PC-9 (cell line): ENCODE measurements around the gene STX2. TPM values are rescaled to one million over a fixed set of nuclear protein-coding genes. Genes with fewer than 3 reads are reported as not detected.

Experiments
- BruUV-seq: library from RNA; stranded (reverse); fragments of 400-500 nt; replicated peaks from 2 replicates; lab custom pipeline; 2021; lab: Mats Ljungman, UMichigan
- CTCF ChIA-PET: fragments of 300-600 bp; sonication (Branson Sonifier 250); formaldehyde crosslinking; loops from one replicate; lab custom pipeline; 2022; ENCODE audit warnings: antibody characterized with exemption; lab: Charles Lee
- POLR2A ChIA-PET: fragments of 300-600 bp; sonication (Branson Sonifier 250); formaldehyde crosslinking; loops from one replicate; lab custom pipeline; 2022; ENCODE audit warnings: antibody characterized with exemption; ENCODE audit not compliant: unreplicated experiment; lab: Charles Lee
- DNase-seq, 2 experiments: peaks; one replicate each; pipeline versions ENCODE4 v3.0.0 to v3.0.0-alpha.2; 2015 to 2022; ENCODE audit warnings: mixed read lengths in 1 of 2
- H2AFZ ChIP-seq: fragments of 200-600 bp; sonication (generic); 2 replicates; pipeline ENCODE4 v1.8.1; 2017; ENCODE audit warnings: antibody characterized with exemption
- H3F3A ChIP-seq: fragments of 200-600 bp; sonication (generic); 2 replicates; pipeline ENCODE4 v1.8.1; 2017; ENCODE audit warnings: antibody characterized with exemption, mild to moderate bottlenecking, low read depth; ENCODE audit not compliant: insufficient read depth
- H3K27ac ChIP-seq: fragments of 200-600 bp; sonication (generic); 2 replicates; pipeline ENCODE4 v1.6.1; 2016; ENCODE audit warnings: mixed run types
- H3K27me3 ChIP-seq: fragments of 200-600 bp; sonication (generic); 2 replicates; pipeline ENCODE4 v1.6.1; 2016; ENCODE audit warnings: low read depth, mixed run types; ENCODE audit not compliant: insufficient read depth
- H3K36me3 ChIP-seq: fragments of 200-600 bp; sonication (generic); 2 replicates; pipeline ENCODE4 v1.6.1; 2016; ENCODE audit warnings: low read depth, mixed run types
- H3K4me1 ChIP-seq: fragments of 200-600 bp; sonication (generic); replicated peaks from 2 replicates; pipeline ENCODE4 v1.6.1; 2016; ENCODE audit warnings: mixed run types; ENCODE audit not compliant: insufficient read depth
- H3K4me2 ChIP-seq: fragments of 200-600 bp; sonication (generic); 2 replicates; pipeline ENCODE4 v1.6.1; 2017; ENCODE audit warnings: mixed run types
- H3K4me3 ChIP-seq: fragments of 200-600 bp; sonication (generic); 2 replicates; pipeline ENCODE4 v1.6.1; 2016; ENCODE audit warnings: mixed run types
- H3K79me2 ChIP-seq: fragments of 200-600 bp; sonication (generic); 2 replicates; pipeline ENCODE4 v1.6.1; 2017; ENCODE audit warnings: low read depth, mixed run types
- H3K9me2 ChIP-seq: fragments of 200-600 bp; sonication (generic); 2 replicates; pipeline ENCODE4 v1.8.1; 2017; ENCODE audit warnings: mild to moderate bottlenecking; ENCODE audit not compliant: insufficient read depth
- H3K9me3 ChIP-seq: fragments of 200-600 bp; sonication (generic); 2 replicates; pipeline ENCODE4 v1.8.1; 2016; ENCODE audit warnings: low read depth; ENCODE audit not compliant: insufficient read depth
- H4K20me1 ChIP-seq: fragments of 200-600 bp; sonication (generic); 2 replicates; pipeline ENCODE4 v1.8.1; 2017; ENCODE audit not compliant: insufficient read depth
- EZH2 ChIP-seq: fragments of 200-600 bp; sonication (generic); IDR thresholded peaks from 2 replicates; pipeline ENCODE4 v1.8.0; 2017; ENCODE audit warnings: antibody characterized with exemption, low read depth
- intact Hi-C: fragments of 100-400 bp; cut with micrococcal nuclease; formaldehyde crosslinking; loops from one replicate; pipeline ENCODE4 v1.10.0; 2022; ENCODE audit not compliant: unreplicated experiment
- total RNA-seq: library from RNA; stranded (reverse); gene quantifications from 2 replicates; pipeline ENCODE4 v1.2.3, GENCODE V29; 2021
- TF ChIP-seq, protein P1 (sequence below): fragments of 200-600 bp; sonication (generic); conservative IDR thresholded peaks from 2 replicates; pipeline ENCODE4 v1.6.1; 2017; ENCODE audit warnings: mixed run types, antibody characterized with exemption, mild to moderate bottlenecking, moderate library complexity

The STX2 gene
- total RNA-seq, 1 experiment from 2014 or later: 9.7 TPM

GRCh38 chr12:130776857-130777339 is 62.2 kb downstream of the STX2 start:
- no TSS peak for BruUV-seq
- H3K79me2 ChIP-seq: no peaks in the 10 kb centered on the region
- H3K36me3 ChIP-seq: no peaks in the 10 kb centered on the region
- H3K9me3 ChIP-seq: no peaks in the 10 kb centered on the region
- no peak overlapping the region for H3K4me3 ChIP-seq
- no peak overlapping the region for H3K4me2 ChIP-seq
- intact Hi-C loops: no loop called here
- no peak overlapping the region for H3K27ac ChIP-seq
- H3K4me1 ChIP-seq: no peaks in the 10 kb centered on the region
- H3K27me3 ChIP-seq: peaks cover 91% of the 10 kb centered on the region
- no peak for DNase-seq
- TF ChIP-seq, protein P1, sequence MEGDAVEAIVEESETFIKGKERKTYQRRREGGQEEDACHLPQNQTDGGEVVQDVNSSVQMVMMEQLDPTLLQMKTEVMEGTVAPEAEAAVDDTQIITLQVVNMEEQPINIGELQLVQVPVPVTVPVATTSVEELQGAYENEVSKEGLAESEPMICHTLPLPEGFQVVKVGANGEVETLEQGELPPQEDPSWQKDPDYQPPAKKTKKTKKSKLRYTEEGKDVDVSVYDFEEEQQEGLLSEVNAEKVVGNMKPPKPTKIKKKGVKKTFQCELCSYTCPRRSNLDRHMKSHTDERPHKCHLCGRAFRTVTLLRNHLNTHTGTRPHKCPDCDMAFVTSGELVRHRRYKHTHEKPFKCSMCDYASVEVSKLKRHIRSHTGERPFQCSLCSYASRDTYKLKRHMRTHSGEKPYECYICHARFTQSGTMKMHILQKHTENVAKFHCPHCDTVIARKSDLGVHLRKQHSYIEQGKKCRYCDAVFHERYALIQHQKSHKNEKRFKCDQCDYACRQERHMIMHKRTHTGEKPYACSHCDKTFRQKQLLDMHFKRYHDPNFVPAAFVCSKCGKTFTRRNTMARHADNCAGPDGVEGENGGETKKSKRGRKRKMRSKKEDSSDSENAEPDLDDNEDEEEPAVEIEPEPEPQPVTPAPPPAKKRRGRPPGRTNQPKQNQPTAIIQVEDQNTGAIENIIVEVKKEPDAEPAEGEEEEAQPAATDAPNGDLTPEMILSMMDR: no peak
- no peak for TF ChIP-seq EZH2
- POLR2A ChIA-PET: no interaction called here
- CTCF ChIA-PET: no interaction called here
- H4K20me1 ChIP-seq: no peaks in the 10 kb centered on the region
- H3F3A ChIP-seq: no peaks in the 10 kb centered on the region
- no peaks in the 10 kb centered on the region for H3K9me2 ChIP-seq
- no peak overlapping the region for H2AFZ ChIP-seq

DNA sequence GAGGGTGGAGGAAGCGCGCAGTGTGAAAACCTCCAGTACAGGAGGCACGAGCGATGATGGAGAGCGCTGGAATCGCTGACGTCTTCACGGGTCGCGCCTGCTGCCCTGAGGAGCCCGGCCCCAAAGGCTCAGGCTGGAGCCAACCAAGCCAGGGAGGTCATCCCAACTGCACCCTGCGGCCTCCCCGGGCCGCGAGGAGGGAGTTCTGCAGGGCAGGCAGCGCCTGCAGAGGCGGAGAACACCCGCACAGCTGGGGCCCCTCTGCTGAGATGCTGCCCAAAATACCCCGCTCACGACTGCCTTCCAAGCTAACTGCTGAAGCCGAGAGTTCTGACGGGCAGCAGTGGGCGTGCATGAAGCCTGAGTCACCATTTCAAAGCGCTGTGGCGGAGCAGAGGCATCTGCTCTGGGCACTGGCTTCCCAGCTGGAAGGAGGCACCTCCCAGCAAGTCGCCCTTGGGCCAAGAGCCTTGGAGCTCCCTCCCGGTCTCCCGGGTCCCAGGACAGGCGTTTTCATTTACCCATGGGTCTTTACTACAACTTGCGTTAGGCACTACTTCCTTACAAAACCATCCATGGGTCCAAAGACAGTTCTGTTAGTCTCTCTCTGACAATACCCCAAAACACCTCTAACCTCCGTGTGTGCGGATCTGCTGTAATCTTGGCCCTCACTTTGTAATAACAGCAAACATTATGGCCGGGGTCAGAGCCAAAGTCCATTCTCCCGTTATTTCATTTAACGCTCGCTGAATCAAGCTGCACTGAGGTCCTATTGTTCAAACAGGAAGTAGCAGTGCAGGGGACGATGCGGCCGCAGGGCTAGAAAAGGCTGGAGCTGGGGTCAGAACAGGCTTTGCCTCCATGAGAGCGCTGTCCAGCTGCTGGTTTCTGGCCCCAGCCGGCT is 62.8 kb downstream of the STX2 start:
- DNase-seq: peak; percentile 39 to 49
- BruUV-seq: no TSS peak
- peak overlapping the region; percentile 31; the same call in 1 of the 2 replicates for H3K4me2 ChIP-seq
- H3K9me3 ChIP-seq: no peaks in the 10 kb centered on the region
- CTCF ChIA-PET: no interaction called here
- H4K20me1 ChIP-seq: no peaks in the 10 kb centered on the region
- POLR2A ChIA-PET: no interaction called here
- H3F3A ChIP-seq: no peaks in the 10 kb centered on the region
- H3K4me3 ChIP-seq: no peak overlapping the region
- H3K27ac ChIP-seq: no peak overlapping the region
- H3K27me3 ChIP-seq: peaks cover 94% of the 10 kb centered on the region
- no peak overlapping the region for H2AFZ ChIP-seq
- no peaks in the 10 kb centered on the region for H3K9me2 ChIP-seq
- H3K36me3 ChIP-seq: no peaks in the 10 kb centered on the region
- intact Hi-C loops: no loop called here
- H3K79me2 ChIP-seq: no peaks in the 10 kb centered on the region
- TF ChIP-seq EZH2: no peak
- TF ChIP-seq, protein P1: no peak
- no peaks in the 10 kb centered on the region for H3K4me1 ChIP-seq

- no peak for DNase-seq
- intact Hi-C loops: no loop called here
- Histone ChIP-seq H3K4me1 (no peaks in the 10 kb centered on the region), H3K79me2 (no peaks in the 10 kb centered on the region), H3F3A (no peaks in the 10 kb centered on the region), H3K4me3 (no peak overlapping the region), H2AFZ (no peak overlapping the region), H3K27ac (no peak overlapping the region), H3K27me3 (peaks cover 82% of the 10 kb centered on the region), H3K4me2 (no peak overlapping the region), H3K36me3 (no peaks in the 10 kb centered on the region), H3K9me3 (no peaks in the 10 kb centered on the region), H4K20me1 (no peaks in the 10 kb centered on the region), H3K9me2 (no peaks in the 10 kb centered on the region)
- POLR2A ChIA-PET: no interaction called here
- CTCF ChIA-PET: no interaction called here
- no TSS peak for BruUV-seq
- no peak for TF ChIP-seq EZH2
- TF ChIP-seq, protein P1: no peak
These were observed 68.5 kb downstream of the STX2 start for GRCh38 chr12:130770413-130771028.
